Fibroblast of lung (primary cell): Measurements from ENCODE around the gene SLC24A4. TPM values are rescaled to one million over a fixed set of nuclear protein-coding genes. Genes with fewer than 3 reads are reported as not detected.

ENCODE experiments used
- DNase-seq, 2 donors: peaks; one replicate each; pipeline versions ENCODE4 v3.0.0 to v3.0.0-alpha.2; 2010; ENCODE audit warnings: low read depth in 2 of 2
- H2AFZ ChIP-seq: 2 replicates; pipeline ENCODE4 v1.5.1; 2012; ENCODE audit warnings: low read length, control low read depth, inconsistent platforms
- H3K27ac ChIP-seq: 2 replicates; pipeline ENCODE4 v1.5.1; 2011; ENCODE audit warnings: low read length, control low read depth; ENCODE audit not compliant: insufficient read depth
- H3K27me3 ChIP-seq: 2 replicates; pipeline ENCODE4 v1.5.1; 2011; ENCODE audit warnings: mild to moderate bottlenecking, low read length; ENCODE audit not compliant: control insufficient read depth, insufficient read depth
- H3K36me3 ChIP-seq: 2 replicates; pipeline ENCODE4 v1.5.1; 2011; ENCODE audit warnings: low read length; ENCODE audit not compliant: control insufficient read depth, insufficient read depth
- H3K4me1 ChIP-seq: 2 replicates; pipeline ENCODE4 v1.5.1; 2011; ENCODE audit warnings: low read length; ENCODE audit not compliant: control insufficient read depth, insufficient read depth; ENCODE audit errors: extremely low read depth
- H3K4me2 ChIP-seq: 2 replicates; pipeline ENCODE4 v1.5.1; 2011; ENCODE audit warnings: low read length, control low read depth; ENCODE audit not compliant: insufficient read depth; ENCODE audit errors: extremely low read depth
- H3K4me3 ChIP-seq, 4 experiments: fragments of 200-600 bp in 1 of 4; sonication (generic) in 1 of 4; replicated peaks in 1 of 4; 2 replicates each; pipeline ENCODE4 v1.5.1; 2011 to 2016; ENCODE audit warnings: low read length in 4 of 4, low read depth in 3 of 4, mild to moderate bottlenecking in 3 of 4, control low read depth in 2 of 4, inconsistent platforms in 1 of 4, mixed read lengths in 1 of 4; ENCODE audit not compliant: insufficient read depth in 1 of 4; ENCODE audit errors: control extremely low read depth in 1 of 4
- H3K79me2 ChIP-seq: 2 replicates; pipeline ENCODE4 v1.5.1; 2012; ENCODE audit warnings: mild to moderate bottlenecking, low read length, inconsistent platforms; ENCODE audit not compliant: control insufficient read depth, insufficient read depth
- H3K9ac ChIP-seq: 2 replicates; pipeline ENCODE4 v1.5.1; 2011; ENCODE audit warnings: mild to moderate bottlenecking, low read length, control low read depth; ENCODE audit not compliant: insufficient read depth
- H3K9me3 ChIP-seq: 2 replicates; pipeline ENCODE4 v1.5.1; 2012; ENCODE audit warnings: low read depth, low read length; ENCODE audit not compliant: control insufficient read depth, insufficient read depth
- H4K20me1 ChIP-seq: 2 replicates; pipeline ENCODE4 v1.5.1; 2011; ENCODE audit warnings: low read length; ENCODE audit not compliant: control insufficient read depth, insufficient read depth; ENCODE audit errors: extremely low read depth
- EZH2 ChIP-seq: IDR thresholded peaks from 2 replicates; pipeline ENCODE4 v1.5.1; 2012; ENCODE audit warnings: low read length, control low read depth, mild to moderate bottlenecking; ENCODE audit errors: missing control alignments
- polyA plus RNA-seq, 2 donors: library from polyadenylated mRNA; depleted of rRNA in 1 of 2; stranded (reverse) in 1 of 2; unstranded in 1 of 2; fragments of >200 nt; gene quantifications; 2 replicates each; pipeline ENCODE4 v1.2.1, GENCODE V29; 2011 to 2012; ENCODE audit warnings: missing spikeins in 1 of 2
- total RNA-seq: library from RNA; depleted of rRNA; stranded (reverse); fragments of >200 nt; gene quantifications from 2 replicates; pipeline ENCODE4 v1.2.1, GENCODE V29; 2014
- TF ChIP-seq, protein P1 (sequence below), 2 donors: IDR thresholded peaks in 1 of 2; conservative IDR thresholded peaks in 1 of 2; 1 replicate in 1 of 2; 2 replicates in 1 of 2; pipeline ENCODE4 v1.5.1; 2011 to 2012; ENCODE audit warnings: low read length in 2 of 2, control low read depth in 1 of 2, inconsistent platforms in 1 of 2, low read depth in 1 of 2, mild to moderate bottlenecking in 1 of 2

The SLC24A4 gene
- total and polyA plus RNA-seq, 2 donors (not counting 1 experiment from before 2014, with no cell fraction given): 0.03 TPM; not detected in 1

DNA sequence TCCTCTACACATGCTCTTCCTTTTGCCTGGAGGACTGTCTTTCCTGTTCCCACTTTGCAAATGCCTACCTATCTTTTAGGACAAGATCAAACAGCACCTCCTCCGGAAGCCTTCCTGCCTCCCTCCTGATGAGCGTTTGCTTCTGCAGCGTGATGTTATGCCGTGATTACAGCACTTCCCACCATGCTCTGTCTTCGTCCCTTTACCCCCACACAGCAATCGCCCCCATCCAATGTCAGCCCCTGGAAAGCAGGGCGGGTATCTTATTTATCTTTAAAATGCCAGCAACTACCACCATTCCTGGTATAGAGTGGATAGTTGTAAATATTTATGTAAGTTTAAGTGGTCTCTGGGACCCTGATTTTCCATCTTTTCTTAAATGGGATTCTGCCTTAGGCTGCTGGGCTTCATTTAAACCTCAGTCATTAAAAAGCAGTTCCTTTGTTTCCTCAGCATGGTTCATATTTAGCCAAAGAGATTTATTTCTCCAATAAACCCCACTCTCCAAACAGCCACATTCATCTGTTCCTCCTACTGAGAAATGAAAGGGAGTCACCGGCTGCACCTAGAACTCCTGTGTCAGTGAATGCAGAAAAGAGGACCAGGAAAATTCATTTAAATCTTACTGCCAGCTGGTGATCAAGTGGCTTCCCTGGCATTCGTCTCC, 33.8 kb upstream of the SLC24A4 start:
- no peaks in the 10 kb centered on the region for H3K4me1 ChIP-seq
- TF ChIP-seq, protein P1, sequence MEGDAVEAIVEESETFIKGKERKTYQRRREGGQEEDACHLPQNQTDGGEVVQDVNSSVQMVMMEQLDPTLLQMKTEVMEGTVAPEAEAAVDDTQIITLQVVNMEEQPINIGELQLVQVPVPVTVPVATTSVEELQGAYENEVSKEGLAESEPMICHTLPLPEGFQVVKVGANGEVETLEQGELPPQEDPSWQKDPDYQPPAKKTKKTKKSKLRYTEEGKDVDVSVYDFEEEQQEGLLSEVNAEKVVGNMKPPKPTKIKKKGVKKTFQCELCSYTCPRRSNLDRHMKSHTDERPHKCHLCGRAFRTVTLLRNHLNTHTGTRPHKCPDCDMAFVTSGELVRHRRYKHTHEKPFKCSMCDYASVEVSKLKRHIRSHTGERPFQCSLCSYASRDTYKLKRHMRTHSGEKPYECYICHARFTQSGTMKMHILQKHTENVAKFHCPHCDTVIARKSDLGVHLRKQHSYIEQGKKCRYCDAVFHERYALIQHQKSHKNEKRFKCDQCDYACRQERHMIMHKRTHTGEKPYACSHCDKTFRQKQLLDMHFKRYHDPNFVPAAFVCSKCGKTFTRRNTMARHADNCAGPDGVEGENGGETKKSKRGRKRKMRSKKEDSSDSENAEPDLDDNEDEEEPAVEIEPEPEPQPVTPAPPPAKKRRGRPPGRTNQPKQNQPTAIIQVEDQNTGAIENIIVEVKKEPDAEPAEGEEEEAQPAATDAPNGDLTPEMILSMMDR (conservative IDR thresholded peaks at IDR 0.05 in 1 of 2, IDR thresholded peaks at IDR 0.05 in 1 of 2; ENCODE audit: low read depth in 1 of 2, low read length in 2 of 2): no peak
- no peak for TF ChIP-seq EZH2
- no peaks in the 10 kb centered on the region for H3K36me3 ChIP-seq
- H3K4me2 ChIP-seq: no peak overlapping the region
- no peaks in the 10 kb centered on the region for H3K9me3 ChIP-seq
- no peak overlapping the region for H2AFZ ChIP-seq
- H3K27ac ChIP-seq: no peak overlapping the region
- no peaks in the 10 kb centered on the region for H3K79me2 ChIP-seq
- H3K27me3 ChIP-seq: peaks cover 2% of the 10 kb centered on the region
- no peak overlapping the region for H3K9ac ChIP-seq
- H3K4me3 ChIP-seq: no peak overlapping the region
- DNase-seq: no peak
- no peaks in the 10 kb centered on the region for H4K20me1 ChIP-seq

DNA sequence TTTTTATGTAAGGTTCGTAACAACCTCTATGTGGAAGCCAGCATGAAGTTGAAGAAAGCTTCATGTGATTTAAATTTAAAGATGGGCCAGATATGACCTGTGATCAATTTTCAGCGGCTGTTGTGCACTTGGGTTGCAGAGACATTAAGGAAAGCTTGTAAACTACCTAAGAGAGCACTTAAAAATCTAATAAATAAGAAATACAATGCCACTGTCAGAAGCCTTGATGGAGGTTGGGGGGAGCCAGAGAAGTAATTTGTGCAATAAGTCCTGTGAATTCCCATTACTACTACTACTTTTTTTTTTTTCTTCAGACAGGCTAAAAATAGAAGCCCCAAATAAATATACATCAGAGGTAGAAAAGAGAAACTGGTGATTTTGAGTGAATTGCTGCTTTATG, 30.3 kb upstream of the SLC24A4 start:
- H3K4me3 ChIP-seq: no peak overlapping the region
- no peaks in the 10 kb centered on the region for H3K79me2 ChIP-seq
- no peak overlapping the region for H2AFZ ChIP-seq
- H4K20me1 ChIP-seq: no peaks in the 10 kb centered on the region
- no peak for DNase-seq
- no peak overlapping the region for H3K9ac ChIP-seq
- no peaks in the 10 kb centered on the region for H3K4me1 ChIP-seq
- peaks cover 5% of the 10 kb centered on the region for H3K27me3 ChIP-seq
- no peaks in the 10 kb centered on the region for H3K36me3 ChIP-seq
- no peak overlapping the region for H3K4me2 ChIP-seq
- no peak overlapping the region for H3K27ac ChIP-seq
- H3K9me3 ChIP-seq: no peaks in the 10 kb centered on the region
- TF ChIP-seq, protein P1 (conservative IDR thresholded peaks at IDR 0.05 in 1 of 2, IDR thresholded peaks at IDR 0.05 in 1 of 2; ENCODE audit: low read depth in 1 of 2, low read length in 2 of 2): no peak
- TF ChIP-seq EZH2: no peak

DNA sequence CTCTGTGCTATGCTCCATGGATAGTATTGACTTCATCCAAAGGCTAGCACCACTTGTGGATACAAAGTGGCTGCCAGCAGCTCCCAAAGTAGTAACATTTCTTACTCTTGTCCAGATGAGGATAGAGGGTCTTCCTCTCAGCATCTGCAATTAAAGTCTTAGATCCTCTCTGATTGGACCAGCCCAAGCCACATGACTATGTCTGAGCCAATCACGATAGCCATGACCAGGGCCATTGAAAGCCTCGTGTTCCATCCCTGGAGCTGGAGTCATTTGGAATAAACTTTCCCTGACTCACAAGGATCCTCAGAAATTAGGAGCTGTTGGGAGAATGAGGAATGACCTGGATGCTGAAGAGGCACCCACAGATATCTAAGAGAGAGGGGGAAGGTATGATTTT, 28.5 kb upstream of the SLC24A4 start:
- Histone ChIP-seq H3K9me3 (no peaks in the 10 kb centered on the region), H3K27ac (no peak overlapping the region), H3K4me3 (no peak overlapping the region), H3K27me3 (peaks cover 5% of the 10 kb centered on the region), H3K79me2 (no peaks in the 10 kb centered on the region), H4K20me1 (no peaks in the 10 kb centered on the region), H3K9ac (no peak overlapping the region), H3K4me1 (no peaks in the 10 kb centered on the region), H3K36me3 (no peaks in the 10 kb centered on the region), H3K4me2 (no peak overlapping the region), H2AFZ (no peak overlapping the region)
- TF ChIP-seq EZH2: no peak
- TF ChIP-seq, protein P1 (conservative IDR thresholded peaks at IDR 0.05 in 1 of 2, IDR thresholded peaks at IDR 0.05 in 1 of 2; ENCODE audit: low read depth in 1 of 2, low read length in 2 of 2): no peak
- DNase-seq: no peak
